RPMI7951 (cell line): ENCODE measurements around the gene EBLN2. TPM values are rescaled to one million over a fixed set of nuclear protein-coding genes. Genes with fewer than 3 reads are reported as not detected.
A peak's percentile ranks its signal among the peaks of the same experiment; 100 is the strongest.

Experiments
- DNase-seq: peaks from one replicate; pipeline ENCODE4 v3.0.0-alpha.2; 2012; ENCODE audit warnings: low read depth
- total RNA-seq: library from RNA; depleted of rRNA; stranded (reverse); fragments of >200 nt; shearing (Covaris generic); gene quantifications from 2 replicates; pipeline ENCODE4 v1.2.3, GENCODE V29; 2014; rRNA removed

The EBLN2 gene
- total RNA-seq: 2.5 and 2.7 TPM in 2 replicates

GRCh38 chr3:73061416-73061815, at the start of gene EBLN2:
TSS of gene EBLN2 (plus strand) at chr3:73061659. CDS start at chr3:73062082, 423 bp downstream.
- no peak for DNase-seq

GRCh38 chr3:73018298-73018697, 43.2 kb upstream of the EBLN2 start:
- no peak for DNase-seq

- DNase-seq: no peak
These were observed 42.5 kb upstream of the EBLN2 start for GRCh38 chr3:73018790-73019441.

- no peak for DNase-seq
These were observed 40.1 kb upstream of the EBLN2 start for GRCh38 chr3:73021301-73021835.

GRCh38 chr3:73024836-73025235, 36.6 kb upstream of the EBLN2 start:
- no peak for DNase-seq

- DNase-seq: no peak
These were observed 35.2 kb upstream of the EBLN2 start for GRCh38 chr3:73026111-73026759.

GRCh38 chr3:73026760-73027113, 34.7 kb upstream of the EBLN2 start:
- no peak for DNase-seq

GRCh38 chr3:73028803-73029202, 32.7 kb upstream of the EBLN2 start:
- DNase-seq: no peak

GRCh38 chr3:73029321-73029796, 32.1 kb upstream of the EBLN2 start:
- peak; percentile 69 for DNase-seq

GRCh38 chr3:73030073-73030597, 31.3 kb upstream of the EBLN2 start:
- no peak for DNase-seq

- no peak for DNase-seq
These were observed 29.8 kb upstream of the EBLN2 start for GRCh38 chr3:73031573-73032103.

GRCh38 chr3:73036694-73037591, 24.5 kb upstream of the EBLN2 start:
- peak; percentile 14 for DNase-seq

- DNase-seq: no peak
These were observed 19.9 kb upstream of the EBLN2 start for GRCh38 chr3:73041537-73041936.

- DNase-seq: no peak
These were observed 18.0 kb upstream of the EBLN2 start for GRCh38 chr3:73043414-73043813.

- no peak for DNase-seq
These were observed 16.1 kb upstream of the EBLN2 start for GRCh38 chr3:73045391-73045790.

GRCh38 chr3:73046195-73046594, 15.3 kb upstream of the EBLN2 start:
- no peak for DNase-seq

GRCh38 chr3:73049319-73049718, 12.1 kb upstream of the EBLN2 start:
- DNase-seq: no peak

GRCh38 chr3:73052857-73053256, 8.6 kb upstream of the EBLN2 start:
- no peak for DNase-seq

- no peak for DNase-seq
These were observed 5.9 kb upstream of the EBLN2 start for GRCh38 chr3:73055583-73055982.

GRCh38 chr3:73056014-73056844, 5.2 kb upstream of the EBLN2 start:
- peak; percentile 47 for DNase-seq

- no peak for DNase-seq
These were observed 4.7 kb upstream of the EBLN2 start for GRCh38 chr3:73056845-73057150.
